Neural cell (in vitro differentiated cells): ENCODE data around the gene TOGARAM1.

Source experiments
- CTCF ChIP-seq: fragments of 450-650 bp; IDR thresholded peaks from 2 replicates; pipeline ENCODE4 v1.5.1; 2014; ENCODE audit warnings: antibody characterized with exemption, mild to moderate bottlenecking, moderate library complexity; ENCODE audit not compliant: poor library complexity, severe bottlenecking
- EP300 ChIP-seq: fragments of 450-650 bp; conservative IDR thresholded peaks from 2 replicates; pipeline ENCODE4 v1.6.1; 2014; ENCODE audit warnings: antibody characterized with exemption, mild to moderate bottlenecking, moderate library complexity; ENCODE audit not compliant: poor library complexity, severe bottlenecking
- POLR2AphosphoS5 ChIP-seq: IDR thresholded peaks from 2 replicates; pipeline ENCODE4 v1.6.1; 2012
- TAF1 ChIP-seq: IDR thresholded peaks from 2 replicates; pipeline ENCODE4 v1.6.1; 2012; ENCODE audit warnings: low read depth

- no peak for TF ChIP-seq TAF1
- TF ChIP-seq EP300: no peak
- TF ChIP-seq CTCF: no peak
- no peak for TF ChIP-seq POLR2AphosphoS5
Observed at GRCh38 chr14:44960146-44960545, 1.8 kb upstream of the TOGARAM1 start.
